K562 (cell line): ENCODE results near the gene NUDT1. TPM values are rescaled to one million over a fixed set of nuclear protein-coding genes. Genes with fewer than 3 reads are reported as not detected.
A peak's percentile ranks its signal among the peaks of the same experiment; 100 is the strongest.

Source experiments
- ATAC-seq: fragments of 200-7000 bp; cut with Tn5 transposase; 3 replicates; pipeline ENCODE4 v1.9.1; 2020; ENCODE audit warnings: moderate library complexity
- BruUV-seq: library from RNA; stranded (reverse); fragments of 400-500 nt; replicated peaks from 2 replicates; lab custom pipeline; 2021; lab: Mats Ljungman, UMichigan
- CTCF ChIA-PET: fragments of 300-600 bp; formaldehyde crosslinking; extraction: SDS; loops from one replicate; lab custom pipeline; 2021; ENCODE audit warnings: low intra/inter-chr PET ratio; lab: Yijun Ruan, JAX
- POLR2A ChIA-PET: fragments of 300-600, 350-650 bp; sonication (Branson Sonifier 250); formaldehyde crosslinking; extraction: SDS; loops from one replicate; lab custom pipeline; 2021; ENCODE audit warnings: antibody characterized with exemption, inconsistent platforms; lab: Yijun Ruan, JAX
- DNase-seq, 4 experiments: peaks; one replicate each; pipeline versions ENCODE4 v3.0.0 to v3.0.0-alpha.2; 2011 to 2018; ENCODE audit warnings: low spot score in 3 of 4, mixed read lengths in 3 of 4; ENCODE audit errors: extremely low read depth in 1 of 4
- FAIRE-seq: peaks from 2 replicates; lab custom pipeline; 2011; peaks lifted over from hg19 to GRCh38; lab: Jason Lieb, UNC
- H2AFZ ChIP-seq: 2 replicates; pipeline ENCODE4 v1.6.0; 2011; ENCODE audit warnings: low read depth, low read length, control low read depth, inconsistent platforms
- H3K27ac ChIP-seq: fragments of 200-600 bp; 3 replicates; pipeline ENCODE4 v1.8.0; 2011; ENCODE audit warnings: low read depth, mild to moderate bottlenecking, control low read depth, inconsistent platforms, low read length, moderate library complexity, mixed read lengths; ENCODE audit errors: extremely low read depth
- H3K27me3 ChIP-seq, 2 experiments: fragments of 300-600 bp in 1 of 2; 2 replicates in 1 of 2; 3 replicates in 1 of 2; pipeline versions ENCODE4 v1.6.0 to v1.8.0; 2011; ENCODE audit warnings: inconsistent platforms in 2 of 2, low read length in 2 of 2, mild to moderate bottlenecking in 1 of 2, mixed read lengths in 1 of 2, moderate library complexity in 1 of 2; ENCODE audit not compliant: control insufficient read depth in 2 of 2, insufficient read depth in 2 of 2
- H3K36me3 ChIP-seq: fragments of 300-600 bp; 3 replicates; pipeline ENCODE4 v1.8.0; 2011; ENCODE audit warnings: mild to moderate bottlenecking, low read length, inconsistent platforms; ENCODE audit not compliant: control insufficient read depth, insufficient read depth
- H3K4me1 ChIP-seq, 2 experiments: fragments of 200-600 bp in 1 of 2; replicated peaks in 1 of 2; 2 replicates in 1 of 2; 3 replicates in 1 of 2; pipeline versions ENCODE4 v1.5.1 to v1.8.0; 2011; ENCODE audit warnings: inconsistent platforms in 2 of 2, low read length in 2 of 2, mild to moderate bottlenecking in 1 of 2, mixed read lengths in 1 of 2, moderate library complexity in 1 of 2; ENCODE audit not compliant: control insufficient read depth in 2 of 2, insufficient read depth in 2 of 2
- H3K4me2 ChIP-seq: 2 replicates; pipeline ENCODE4 v1.6.1; 2011; ENCODE audit warnings: low read length, control low read depth, inconsistent platforms, mixed read lengths; ENCODE audit not compliant: insufficient read depth
- H3K4me3 ChIP-seq: fragments of 200-600 bp; sonication (generic), shearing (Covaris generic); 2 replicates; pipeline ENCODE4 v1.5.1; 2016; ENCODE audit warnings: control low read depth, inconsistent platforms
- H3K79me2 ChIP-seq: fragments of 200-600 bp; 3 replicates; pipeline ENCODE4 v1.8.0; 2011; ENCODE audit warnings: low read length, inconsistent platforms; ENCODE audit not compliant: control insufficient read depth, insufficient read depth
- H3K9ac ChIP-seq, 2 experiments: 2 replicates each; pipeline versions ENCODE4 v1.6.0 to v1.6.1; 2011; ENCODE audit warnings: low read depth in 2 of 2, low read length in 2 of 2, control low read depth in 1 of 2, inconsistent platforms in 1 of 2, mild to moderate bottlenecking in 1 of 2, mixed read lengths in 1 of 2; ENCODE audit not compliant: insufficient read depth in 1 of 2
- H3K9me1 ChIP-seq: one replicate; pipeline ENCODE4 v1.6.0; 2011; ENCODE audit warnings: inconsistent platforms, mild to moderate bottlenecking, low read length, moderate library complexity; ENCODE audit not compliant: control insufficient read depth, insufficient read depth
- H3K9me3 ChIP-seq: replicated peaks from 2 replicates; pipeline ENCODE4 v1.5.1; 2011; ENCODE audit warnings: low read depth, low read length, inconsistent platforms; ENCODE audit not compliant: control insufficient read depth, insufficient read depth
- H4K20me1 ChIP-seq: replicated peaks from 2 replicates; pipeline ENCODE4 v1.6.1; 2011; ENCODE audit warnings: low read length, inconsistent platforms, mixed read lengths; ENCODE audit not compliant: control insufficient read depth, insufficient read depth
- CBFA2T3 ChIP-seq: fragments of 450-650 bp; IDR thresholded peaks from 2 replicates; pipeline ENCODE4 v1.6.1; 2017
- CREM ChIP-seq: IDR thresholded peaks from 2 replicates; pipeline ENCODE4 v1.6.1; 2014; ENCODE audit warnings: antibody characterized with exemption, low read depth
- EGR1 ChIP-seq: fragments of 450-650 bp; conservative IDR thresholded peaks from 2 replicates; pipeline ENCODE4 v1.6.1; 2017; ENCODE audit warnings: mild to moderate bottlenecking
- HDAC1 ChIP-seq, 2 experiments: fragments of 450-650 bp; IDR thresholded peaks; 2 replicates each; pipeline ENCODE4 v1.6.1; 2016 to 2017; ENCODE audit warnings: inconsistent platforms in 1 of 2, mild to moderate bottlenecking in 1 of 2, moderate library complexity in 1 of 2
- HIVEP1 ChIP-seq: fragments of 250-450 bp; sonication (Bioruptor Pico); IDR thresholded peaks from 2 replicates; pipeline ENCODE4 v1.4.0; 2020; ENCODE audit warnings: mild to moderate bottlenecking
- ID3 ChIP-seq, 2 experiments: fragments of 250-450 bp in 1 of 2; fragments of 450-650 bp in 1 of 2; sonication (Bioruptor Pico) in 1 of 2; IDR thresholded peaks; 2 replicates each; pipeline versions ENCODE4 v1.6.1 to v1.8.0; 2016 to 2021; ENCODE audit warnings: mild to moderate bottlenecking in 2 of 2, moderate library complexity in 2 of 2, missing compliant biosample characterization in 1 of 2, missing genetic modification characterization in 1 of 2
- L3MBTL2 ChIP-seq: fragments of 450-650 bp; IDR thresholded peaks from 2 replicates; pipeline ENCODE4 v1.6.1; 2016; ENCODE audit warnings: mild to moderate bottlenecking, moderate library complexity
- MAFK ChIP-seq: IDR thresholded peaks from 2 replicates; pipeline ENCODE4 v1.6.1; 2011; ENCODE audit warnings: low read length, improper control_type of control experiment
- REST ChIP-seq, 2 experiments: fragments of 450-650 bp; formaldehyde crosslinking in 1 of 2; IDR thresholded peaks; 2 replicates each; pipeline versions ENCODE4 v1.4.0 to v1.6.1; 2014 to 2020; ENCODE audit warnings: mild to moderate bottlenecking in 2 of 2, borderline replicate concordance in 1 of 2, low read depth in 1 of 2
- SMARCC2 ChIP-seq: fragments of 450-650 bp; IDR thresholded peaks from 2 replicates; pipeline ENCODE4 v1.6.1; 2017; ENCODE audit warnings: antibody characterized with exemption, moderate library complexity, mild to moderate bottlenecking, low read depth
- SOX6 ChIP-seq: fragments of 450-650 bp; IDR thresholded peaks from 2 replicates; pipeline ENCODE4 v1.6.1; 2014; ENCODE audit warnings: mild to moderate bottlenecking
- SREBF1 ChIP-seq: fragments of 150-350 bp; IDR thresholded peaks from 2 replicates; pipeline ENCODE4 v1.6.1; 2014; ENCODE audit warnings: antibody characterized with exemption, low read depth, low read length, borderline replicate concordance
- ZNF143 ChIP-seq: sonication (generic); formaldehyde crosslinking; IDR thresholded peaks from 2 replicates; pipeline ENCODE4 v1.9.0; 2022; ENCODE audit warnings: mild to moderate bottlenecking, missing genetic modification reagents
- ZSCAN29 ChIP-seq: fragments of 450-650 bp; IDR thresholded peaks from 2 replicates; pipeline ENCODE4 v1.6.1; 2017
- WGBS: fragments of 100-300 bp; shearing (Covaris generic); methylation state at CpG from one replicate; pipeline ENCODE4 v1.1.6; 2016; ENCODE audit warnings: low coverage, mixed read lengths; ENCODE audit not compliant: insufficient coverage; ENCODE audit errors: missing lambda C conversion rate; 5-methylcytosine and 5-hydroxymethylcytosine counted together
- in situ Hi-C: fragments of 300-500 bp; cut with MboI; formaldehyde crosslinking; loops from 4 replicates; pipeline ENCODE4 v1.15.0; 2018; ENCODE audit warnings: inconsistent platforms, mixed read lengths
- intact Hi-C: fragments of 100-400 bp; cut with micrococcal nuclease; formaldehyde crosslinking; loops from 2 replicates; pipeline ENCODE4 v1.14.2; 2022
- polyA plus RNA-seq, 8 experiments: library from polyadenylated mRNA; depleted of rRNA in 4 of 8; stranded (reverse) in 5 of 8; unstranded in 3 of 8; fragments of >200 nt; fragmentation: Nextera tagmentation in 2 of 8; fragmentation: Illumina TruSeq in 1 of 8; extraction: Ambion mirVana in 2 of 8; extraction: Trizol in 1 of 8; gene quantifications; 2 replicates each; pipeline versions ENCODE4 v1.2.1 to v1.2.3, GENCODE V29; 2011 to 2014; ENCODE audit warnings: inconsistent platforms in 1 of 8, missing spikeins in 1 of 8
- total RNA-seq, 7 experiments: library from RNA; depleted of rRNA in 6 of 7; stranded (reverse); fragments of >200 nt in 6 of 7; fragmentation: Illumina TruSeq in 2 of 7; extraction: Trizol in 2 of 7; gene quantifications; 2 replicates each; pipeline versions ENCODE4 v1.2.1 to v1.2.3, GENCODE V29; 2011 to 2021; ENCODE audit warnings: low replicate concordance in 1 of 7

Gene NUDT1
- total and polyA plus RNA-seq, 9 of the 15 experiments (the other 6 are each of a cell fraction or from before 2014, with no cell fraction given): 5.3 to 73.3 (median 29.6) TPM

GRCh38 chr7:2282185-2282751, 40.2 kb downstream of the NUDT1 start:
- Histone ChIP-seq H3K4me3 (no peak overlapping the region), H2AFZ (no peak overlapping the region), H3K9ac (peak overlapping the region; percentile 10 to 78; a peak in 2 of 4 replicates), H3K9me1 (no peaks in the 10 kb centered on the region), H3K4me1 (peaks cover 13 to 29% of the 10 kb centered on the region in 2 experiments), H3K36me3 (peaks cover 12% of the 10 kb centered on the region; the same call in 1 of the 3 replicates), H4K20me1 (peaks cover 21% of the 10 kb centered on the region; the same call in 1 of the 2 replicates), H3K9me3 (no peaks in the 10 kb centered on the region), H3K4me2 (peak overlapping the region; percentile 48; the same call in 1 of the 2 replicates), H3K27me3 (no peaks in the 10 kb centered on the region), H3K27ac (no peak overlapping the region), H3K79me2 (peaks cover 21% of the 10 kb centered on the region)
- ATAC-seq (peak; percentile 88), DNase-seq (peak; percentile 59 to 80 (median 70)), FAIRE-seq (peak; percentile 93)
- ChIA-PET POLR2A (interaction anchor here (0.8 to 1.5 kb wide), 3 partner anchors 11 to 40 kb away, joined by 4 read pairs; partner anchors contain the start of genes MRM2 and NUDT1), CTCF (interaction anchor here (0.6 kb wide), 1 partner anchor 19 kb away, joined by 3 read pairs; no protein-coding TSS in a partner anchor)
- in situ Hi-C loops: no loop called here
- WGBS: 30% methylated on average over 14 of the region's 14 CpGs
- no TSS peak for BruUV-seq
- intact Hi-C loops: no loop called here
- TF ChIP-seq REST (IDR thresholded peaks at IDR 0.05; ENCODE audit: borderline replicate concordance): no peak
- no peak for TF ChIP-seq REST (CRISPR knock-in tag; IDR thresholded peaks at IDR 0.05; ENCODE audit: low read depth)
- 0 out of 2 replicates have a peak, but pooled peaks have one; percentile 47 for TF ChIP-seq CREM
- TF ChIP-seq L3MBTL2: peak; percentile 80; the same call in 1 of the 2 replicates
- no peak for TF ChIP-seq HIVEP1 (CRISPR knock-in tag)
- peak; percentile 86 for TF ChIP-seq CBFA2T3
- peak; percentile 54; the same call in 1 of the 2 replicates for TF ChIP-seq SOX6
- no peak for TF ChIP-seq ID3 (CRISPR knock-in tag; IDR thresholded peaks at IDR 0.05)
- TF ChIP-seq ID3 (tag; IDR thresholded peaks at IDR 0.05): 0 out of 2 replicates have a peak, but pooled peaks have one; percentile 32
- TF ChIP-seq HDAC1 (IDR thresholded peaks at IDR 0.05): peak in 1 of 2 experiments; percentile 64; a peak in 2 of 4 replicates
- TF ChIP-seq SREBF1: no peak
- TF ChIP-seq MAFK: no peak
- TF ChIP-seq SMARCC2: no peak
- peak; percentile 76 for TF ChIP-seq EGR1
- no peak for TF ChIP-seq ZNF143
- TF ChIP-seq ZSCAN29: no peak
